HepG2 (cell line): ENCODE results near the gene ITPRIPL1. TPM values are rescaled to one million over a fixed set of nuclear protein-coding genes. Genes with fewer than 3 reads are reported as not detected.

Experiments used
- FOXA1 ChIP-seq, 2 experiments: fragments of 450-650 bp in 1 of 2; sonication (generic) in 1 of 2; formaldehyde crosslinking in 1 of 2; IDR thresholded peaks; 2 replicates each; pipeline versions ENCODE4 v1.4.0 to v1.6.1; 2016 to 2020; ENCODE audit warnings: missing genetic modification reagents in 1 of 2
- GABPA ChIP-seq, 2 experiments: IDR thresholded peaks; 2 replicates each; pipeline ENCODE4 v1.6.1; 2011 to 2016; ENCODE audit warnings: low read depth in 2 of 2, low read length in 1 of 2, missing biosample characterization in 1 of 2, missing genetic modification characterization in 1 of 2
- GABPB1 ChIP-seq: IDR thresholded peaks from 2 replicates; pipeline ENCODE4 v1.6.1; 2016; ENCODE audit warnings: mild to moderate bottlenecking, missing genetic modification reagents, moderate library complexity, missing compliant biosample characterization
- GTF2F1 ChIP-seq: fragments of 150-350 bp; IDR thresholded peaks from 2 replicates; pipeline ENCODE4 v1.6.1; 2014; ENCODE audit warnings: low read length
- HNF4G ChIP-seq, 2 experiments: sonication (generic) in 1 of 2; formaldehyde crosslinking in 1 of 2; IDR thresholded peaks; 2 replicates each; pipeline versions ENCODE4 v1.4.0 to v1.6.1; 2011 to 2020; ENCODE audit warnings: borderline replicate concordance in 2 of 2, low read depth in 2 of 2, mild to moderate bottlenecking in 2 of 2, low read length in 1 of 2, missing genetic modification reagents in 1 of 2, moderate library complexity in 1 of 2
- KLF6 ChIP-seq: IDR thresholded peaks from 2 replicates; pipeline ENCODE4 v1.8.0; 2016; ENCODE audit warnings: missing biosample characterization, missing genetic modification reagents
- MIER3 ChIP-seq: IDR thresholded peaks from 2 replicates; pipeline ENCODE4 v1.6.1; 2016; ENCODE audit warnings: missing compliant biosample characterization, borderline replicate concordance
- NCOR1 ChIP-seq: fragments of 200-600 bp; sonication (generic); IDR thresholded peaks from 2 replicates; pipeline ENCODE4 v1.7.0; 2017; ENCODE audit warnings: antibody characterized with exemption, low read length, borderline replicate concordance
- RORA ChIP-seq: sonication (generic); formaldehyde crosslinking; IDR thresholded peaks from 2 replicates; pipeline ENCODE4 v1.5.0; 2020; ENCODE audit warnings: mild to moderate bottlenecking, missing genetic modification reagents, moderate library complexity
- SMAD1 ChIP-seq: sonication (generic); formaldehyde crosslinking; IDR thresholded peaks from 2 replicates; pipeline ENCODE4 v1.4.0; 2020; ENCODE audit warnings: missing genetic modification reagents, low read depth, mild to moderate bottlenecking, borderline replicate concordance
- TEF ChIP-seq: sonication (generic); formaldehyde crosslinking; IDR thresholded peaks from 2 replicates; pipeline ENCODE4 v1.5.0; 2020; ENCODE audit warnings: missing genetic modification reagents
- YEATS4 ChIP-seq: sonication (generic); formaldehyde crosslinking; IDR thresholded peaks from 2 replicates; pipeline ENCODE4 v1.4.0; 2020; ENCODE audit warnings: missing genetic modification reagents, borderline replicate concordance
- ZBTB14 ChIP-seq: sonication (generic); formaldehyde crosslinking; IDR thresholded peaks from 2 replicates; pipeline ENCODE4 v1.4.0; 2020; ENCODE audit warnings: missing genetic modification reagents
- ZBTB3 ChIP-seq: sonication (generic); formaldehyde crosslinking; IDR thresholded peaks from 2 replicates; pipeline ENCODE4 v1.4.0; 2020; ENCODE audit warnings: low read depth, mild to moderate bottlenecking, moderate library complexity, missing genetic modification reagents, borderline replicate concordance
- ZNF34 ChIP-seq: sonication (generic); formaldehyde crosslinking; IDR thresholded peaks from 2 replicates; pipeline ENCODE4 v1.4.0; 2020; ENCODE audit warnings: mild to moderate bottlenecking, missing genetic modification reagents, borderline replicate concordance
- ZNF615 ChIP-seq: sonication (generic); formaldehyde crosslinking; IDR thresholded peaks from 2 replicates; pipeline ENCODE4 v1.5.0; 2020; ENCODE audit warnings: mild to moderate bottlenecking, missing genetic modification reagents, borderline replicate concordance
- ZNF674 ChIP-seq: sonication (generic); formaldehyde crosslinking; IDR thresholded peaks from 2 replicates; pipeline ENCODE4 v1.5.0; 2020; ENCODE audit warnings: low read depth, mild to moderate bottlenecking, missing genetic modification reagents
- ZNF678 ChIP-seq: sonication (generic); formaldehyde crosslinking; IDR thresholded peaks from 2 replicates; pipeline ENCODE4 v1.4.0; 2020; ENCODE audit warnings: mild to moderate bottlenecking, missing genetic modification reagents
- ZNF710 ChIP-seq: sonication (generic); formaldehyde crosslinking; IDR thresholded peaks from 2 replicates; pipeline ENCODE4 v1.5.0; 2020; ENCODE audit warnings: mild to moderate bottlenecking, missing genetic modification reagents, borderline replicate concordance
- ZNF883 ChIP-seq: sonication (generic); formaldehyde crosslinking; IDR thresholded peaks from 2 replicates; pipeline ENCODE4 v1.5.1; 2020; ENCODE audit warnings: mild to moderate bottlenecking, missing genetic modification reagents; ENCODE audit errors: not compliant biosample characterization
- ZUFSP ChIP-seq: sonication (generic); formaldehyde crosslinking; IDR thresholded peaks from 2 replicates; pipeline ENCODE4 v1.9.0; 2021; ENCODE audit warnings: missing genetic modification reagents, mild to moderate bottlenecking, borderline replicate concordance
- polyA plus RNA-seq, 8 experiments: library from polyadenylated mRNA; depleted of rRNA in 3 of 8; stranded (reverse) in 7 of 8; unstranded in 1 of 8; fragments of >200 nt; fragmentation: Illumina TruSeq in 4 of 8; extraction: Trizol in 4 of 8; gene quantifications; 2 replicates each; pipeline versions ENCODE4 v1.2.1 to v1.2.3, GENCODE V29; 2011 to 2016; ENCODE audit warnings: low read depth in 4 of 8, missing spikeins in 1 of 8, mixed read lengths in 1 of 8; ENCODE audit not compliant: insufficient read depth in 1 of 8
- total RNA-seq, 5 experiments: library from RNA; depleted of rRNA; stranded (reverse); fragments of >200 nt; fragmentation: Illumina TruSeq; extraction: Trizol; gene quantifications; 2 replicates each; pipeline ENCODE4 v1.2.3, GENCODE V29; 2016; ENCODE audit warnings: low read depth in 1 of 5

Gene ITPRIPL1
- total and polyA plus RNA-seq, 2 of the 13 experiments (the other 11 are each of a cell fraction or from before 2014, with no cell fraction given), result 4.3 to 11.7 TPM

- TF ChIP-seq ZNF883 (CRISPR knock-in tag), result no peak
- no peak for TF ChIP-seq ZBTB14 (CRISPR knock-in tag)
- TF ChIP-seq ZUFSP (CRISPR knock-in tag), result no peak
- TF ChIP-seq ZNF34 (CRISPR knock-in tag), result no peak
- TF ChIP-seq GABPA (IDR thresholded peaks at IDR 0.05; ENCODE audit: low read depth, low read length), result no peak
- peak; percentile 69 for TF ChIP-seq GABPA (CRISPR knock-in tag; IDR thresholded peaks at IDR 0.05; ENCODE audit: low read depth)
- TF ChIP-seq GABPB1 (CRISPR knock-in tag), result peak; percentile 54
- TF ChIP-seq ZNF615 (CRISPR knock-in tag), result no peak
- no peak for TF ChIP-seq ZNF674 (CRISPR knock-in tag)
- peak; percentile 70 for TF ChIP-seq YEATS4 (CRISPR knock-in tag)
- TF ChIP-seq KLF6 (CRISPR knock-in tag), result peak; percentile 52; the same call in 1 of the 2 replicates
- TF ChIP-seq RORA, result no peak
- no peak for TF ChIP-seq SMAD1
- TF ChIP-seq GTF2F1, result no peak
- TF ChIP-seq ZNF678 (CRISPR knock-in tag), result no peak
- peak; percentile 90 for TF ChIP-seq HNF4G (IDR thresholded peaks at IDR 0.05; ENCODE audit: borderline replicate concordance, low read depth, low read length)
- TF ChIP-seq HNF4G (CRISPR knock-in tag; IDR thresholded peaks at IDR 0.05; ENCODE audit: borderline replicate concordance, low read depth), result peak; percentile 78
- peak; percentile 62; the same call in 1 of the 2 replicates for TF ChIP-seq ZNF710 (CRISPR knock-in tag)
- TF ChIP-seq TEF (CRISPR knock-in tag), result no peak
- no peak for TF ChIP-seq FOXA1 (IDR thresholded peaks at IDR 0.05)
- no peak for TF ChIP-seq FOXA1 (CRISPR knock-in tag; IDR thresholded peaks at IDR 0.05)
- TF ChIP-seq MIER3 (CRISPR knock-in tag), result no peak
- no peak for TF ChIP-seq NCOR1
- no peak for TF ChIP-seq ZBTB3
These were observed 7.5 kb upstream of the ITPRIPL1 start (continued) for GRCh38 chr2:96317584-96317997.
